Activated CD4-positive, alpha-beta T cell treated with anti-CD3 and anti-CD28 coated beads for 4 hours (primary cell): Measurements from ENCODE around the gene SCAMP4.
"Not testable (repeated sequence)": the region's sequence is repeated elsewhere in the genome, so short reads cannot be mapped to it uniquely, and the experiment has no call there.

Source experiments
- DNase-seq, 2 donors: peaks; one replicate each; pipeline ENCODE4 v3.0.0-alpha.2; 2020

The SCAMP4 gene

DNA sequence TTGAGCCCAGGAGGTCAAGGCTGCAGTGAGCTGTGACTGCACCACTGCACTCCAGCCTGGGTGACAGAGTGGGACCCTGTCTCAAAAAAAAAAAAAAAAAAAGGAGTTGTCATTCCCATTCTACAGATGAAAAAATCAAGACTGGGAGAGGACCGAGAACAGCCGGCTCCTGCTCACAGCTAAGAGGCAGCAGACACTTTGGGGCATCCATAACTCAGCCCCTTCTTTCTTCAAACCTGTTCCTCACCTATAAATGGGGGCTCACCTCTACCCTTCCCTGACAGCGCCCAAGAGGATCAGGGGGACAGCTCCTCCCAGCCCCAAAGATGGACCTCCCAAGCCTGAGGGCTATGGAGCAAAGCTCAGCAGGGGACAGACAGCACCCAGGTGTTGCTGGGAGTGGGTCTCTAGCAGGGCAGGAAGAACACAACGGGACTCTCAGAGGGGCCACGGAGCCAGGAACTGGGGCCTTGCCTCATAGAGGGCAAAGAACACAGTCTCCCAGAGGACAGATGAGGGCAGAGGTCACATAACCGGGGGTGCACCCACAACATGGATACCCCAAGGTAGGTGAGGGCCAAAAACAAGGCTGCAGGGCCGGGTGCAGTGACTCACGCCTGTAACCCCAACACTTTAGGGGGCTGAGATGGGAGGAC is 38.4 kb upstream of the SCAMP4 start:
- no peak for DNase-seq

DNA sequence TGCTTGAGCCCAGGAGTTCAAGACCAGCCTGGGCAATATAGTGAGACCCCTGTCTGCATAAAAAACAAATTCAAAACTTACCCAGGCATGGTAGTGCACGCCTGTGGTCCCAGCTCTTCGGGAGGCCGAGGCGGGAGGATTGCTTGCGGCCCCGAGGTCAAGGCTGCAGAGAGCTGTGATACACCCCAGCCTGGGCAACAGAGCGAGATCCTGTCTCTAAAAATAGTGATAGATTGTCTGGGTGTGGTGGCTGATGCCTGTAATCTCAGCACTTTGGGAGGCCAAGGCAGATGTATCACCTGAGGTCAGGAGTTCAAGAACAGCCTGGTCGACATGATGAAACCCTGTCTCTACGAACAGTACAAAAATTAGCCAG is 37.9 kb upstream of the SCAMP4 start:
- DNase-seq, result no peak

DNA sequence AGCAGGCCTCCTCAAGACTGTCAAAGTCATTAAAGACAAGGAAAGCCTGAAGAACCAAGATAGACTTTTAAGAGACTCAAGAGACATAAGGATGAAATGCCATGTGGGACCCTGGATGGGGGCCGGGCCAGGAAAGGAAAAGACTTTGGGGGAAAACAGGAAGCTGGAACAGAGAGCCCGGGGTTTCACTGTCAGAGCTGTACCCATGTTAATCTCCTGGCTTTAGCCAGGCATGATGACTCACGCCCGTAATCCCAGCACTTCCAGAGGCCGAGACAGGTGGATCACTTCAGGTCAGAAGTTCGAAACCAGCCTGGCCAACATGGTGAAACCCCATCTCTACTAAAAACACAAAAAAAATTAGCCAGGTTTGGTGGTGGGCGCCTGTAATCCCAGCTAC is 36.2 kb upstream of the SCAMP4 start:
- no peak for DNase-seq

DNA sequence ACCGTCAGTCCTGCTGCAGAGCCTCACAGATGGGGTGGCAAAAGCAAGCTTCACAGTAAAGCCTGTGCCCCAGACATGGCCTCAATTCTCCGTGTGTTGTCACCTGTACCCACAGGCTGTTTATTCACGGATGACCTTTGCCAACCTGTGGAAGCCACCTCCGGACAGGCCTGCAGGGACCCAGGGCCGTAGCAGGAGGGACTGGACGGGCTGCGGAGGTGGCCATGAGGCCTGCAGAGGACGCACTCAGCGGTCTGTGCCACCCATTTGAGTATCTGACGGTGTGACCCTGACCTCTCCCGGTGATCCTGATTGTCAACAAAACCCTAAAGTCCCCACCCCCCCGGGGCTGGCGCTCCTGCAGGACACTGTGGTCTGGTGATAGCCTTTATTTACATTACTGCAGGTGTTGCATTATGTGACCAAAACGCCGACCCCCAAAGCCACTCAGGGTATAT is 34.0 kb upstream of the SCAMP4 start:
- DNase-seq, result no peak

DNA sequence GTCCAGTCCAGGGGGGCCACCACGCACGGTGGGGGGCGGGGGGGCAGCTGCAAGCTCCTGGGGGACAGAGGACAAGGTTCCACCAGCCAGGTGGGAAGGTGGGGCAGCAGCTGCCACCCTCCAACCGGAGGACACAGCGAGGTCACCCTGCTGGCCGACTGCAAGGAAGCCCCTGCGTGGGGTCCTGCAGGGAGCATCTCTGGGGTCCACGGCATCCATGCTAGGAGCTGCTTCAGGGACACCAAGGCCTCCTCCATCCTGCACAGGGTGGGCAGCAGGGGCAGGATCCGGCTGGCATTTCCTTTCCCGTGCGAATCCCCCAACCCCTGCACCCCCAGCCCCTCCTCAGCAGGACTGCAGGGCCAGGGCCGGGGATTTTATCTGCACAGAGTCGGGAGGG is 33.6 kb upstream of the SCAMP4 start:
- no peak for DNase-seq

DNA sequence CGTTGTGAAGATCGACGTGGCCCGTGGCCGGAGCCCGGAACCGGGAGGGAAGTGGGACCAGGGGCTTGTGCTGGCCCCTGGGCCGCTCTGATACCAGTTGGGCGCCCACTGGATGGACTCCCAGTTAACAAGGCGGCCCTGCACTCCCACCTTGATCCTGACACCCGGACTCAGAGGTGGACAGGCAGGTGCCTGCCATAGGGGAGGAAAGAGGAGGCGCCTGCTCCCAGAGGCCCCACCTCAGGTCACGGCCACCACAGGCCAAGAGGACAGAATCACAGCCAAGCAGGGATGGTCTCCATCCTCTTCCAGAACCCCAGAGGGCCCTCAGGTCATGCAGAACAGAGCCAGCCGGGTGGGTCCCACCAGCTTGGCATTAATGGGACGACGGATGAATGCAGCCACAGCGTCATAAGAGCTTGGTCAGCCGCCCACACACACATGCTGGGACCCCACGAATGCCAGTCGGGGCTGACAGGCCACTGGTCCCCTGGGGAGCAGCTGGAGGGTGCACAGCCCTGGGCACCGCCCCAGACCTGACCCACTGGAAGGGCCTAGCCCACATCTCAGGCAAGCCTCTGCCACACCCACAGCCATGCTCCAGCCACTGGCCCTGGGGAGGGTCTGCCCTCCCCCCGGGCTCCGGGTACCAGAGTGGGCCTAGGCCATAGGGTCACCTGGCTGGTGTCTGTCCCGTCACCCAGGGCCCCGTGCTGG is 32.2 kb upstream of the SCAMP4 start:
- DNase-seq, result no peak

DNA sequence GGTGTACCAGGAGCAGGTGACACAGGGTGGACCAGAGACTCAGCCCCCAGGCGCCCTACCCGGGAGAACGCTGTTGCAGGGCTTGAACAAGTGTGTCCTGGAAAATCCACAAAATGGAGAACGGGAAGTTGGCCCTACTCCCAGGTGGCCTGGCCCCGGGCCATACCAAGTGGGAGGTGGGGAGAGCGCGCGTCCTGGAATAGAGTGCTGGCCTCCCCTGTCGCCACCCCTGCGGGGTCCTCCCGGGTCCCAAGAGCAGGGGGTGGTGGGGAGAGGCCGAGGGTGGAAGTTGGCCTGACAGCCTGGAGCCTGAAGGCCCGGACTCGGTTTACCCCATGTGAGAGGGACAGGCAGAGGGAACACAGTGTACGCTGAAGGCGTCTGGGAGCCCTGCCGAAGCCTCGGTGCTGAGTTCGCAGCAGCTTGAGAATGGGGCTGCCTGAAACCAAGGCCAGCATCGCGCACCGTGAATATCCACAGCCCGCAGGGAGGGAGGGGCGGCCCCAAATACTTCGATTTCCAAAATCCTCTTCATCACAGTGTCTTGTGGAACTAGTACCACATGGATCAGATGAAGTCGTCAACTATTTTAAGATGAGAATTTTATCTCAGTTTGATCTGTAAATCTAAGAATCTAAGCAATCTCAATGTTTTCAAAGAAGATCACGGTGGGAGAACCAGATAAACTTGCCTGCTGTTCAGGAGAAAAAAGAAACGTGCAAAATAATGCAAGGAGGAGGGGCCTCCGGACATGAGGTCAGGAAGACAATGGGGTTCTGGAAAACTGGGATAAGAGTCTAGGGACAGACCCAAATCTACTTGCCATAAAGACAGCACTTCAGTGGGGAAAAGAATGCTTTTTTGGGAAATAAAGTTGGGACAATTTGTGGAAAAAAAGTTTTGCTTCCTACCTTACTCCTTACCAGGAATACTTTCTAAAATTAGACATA is 31.4 kb upstream of the SCAMP4 start:
- no peak for DNase-seq

DNA sequence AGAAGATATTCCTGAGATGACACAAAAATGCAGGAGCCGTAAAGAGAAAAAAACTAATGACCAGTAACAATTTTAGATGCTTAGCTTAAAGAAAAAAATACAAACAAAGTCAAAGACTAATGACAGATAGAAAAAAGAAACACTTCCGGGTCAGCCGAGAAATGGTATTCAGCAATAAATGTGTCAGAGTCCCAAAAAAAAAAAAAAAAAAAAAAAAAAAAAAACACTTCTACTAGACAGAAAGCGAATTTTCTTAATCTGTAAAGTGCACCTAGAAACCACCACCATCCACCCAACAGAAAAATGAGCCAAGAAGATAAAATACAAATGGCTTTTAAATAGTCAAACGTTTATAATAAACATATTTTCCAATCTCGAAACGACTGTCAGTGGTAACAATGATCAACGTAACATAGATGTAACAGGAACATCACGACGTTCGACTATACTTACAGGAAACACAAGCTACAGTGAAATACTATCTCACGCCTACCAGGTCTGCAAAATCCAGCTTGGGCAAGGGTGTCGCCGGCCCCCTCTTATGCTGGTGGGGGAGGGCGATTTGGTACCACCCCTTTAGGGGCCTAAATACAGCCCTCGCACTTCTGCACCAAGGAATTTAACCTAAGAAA is 30.5 kb upstream of the SCAMP4 start:
- DNase-seq, result no peak

DNA sequence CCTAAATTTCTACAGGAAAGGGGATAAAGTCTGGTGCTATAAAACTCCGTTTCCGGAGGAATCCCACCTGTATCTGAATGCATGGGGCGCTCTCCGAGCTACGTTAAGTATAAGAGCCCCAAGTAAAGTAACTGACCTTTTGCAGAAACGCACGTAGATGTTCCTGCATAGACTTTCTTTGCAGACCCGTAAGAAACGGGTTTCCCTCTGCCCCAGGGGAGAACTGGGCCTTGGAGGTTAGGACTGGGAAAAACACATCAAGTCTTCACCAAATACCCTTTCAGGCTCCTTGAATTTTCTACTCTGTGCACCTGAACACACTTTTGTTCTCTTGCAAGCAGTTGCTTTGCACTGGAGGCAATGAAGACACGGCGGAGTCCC is 29.9 kb upstream of the SCAMP4 start:
- DNase-seq, result not testable (repeated sequence)

DNA sequence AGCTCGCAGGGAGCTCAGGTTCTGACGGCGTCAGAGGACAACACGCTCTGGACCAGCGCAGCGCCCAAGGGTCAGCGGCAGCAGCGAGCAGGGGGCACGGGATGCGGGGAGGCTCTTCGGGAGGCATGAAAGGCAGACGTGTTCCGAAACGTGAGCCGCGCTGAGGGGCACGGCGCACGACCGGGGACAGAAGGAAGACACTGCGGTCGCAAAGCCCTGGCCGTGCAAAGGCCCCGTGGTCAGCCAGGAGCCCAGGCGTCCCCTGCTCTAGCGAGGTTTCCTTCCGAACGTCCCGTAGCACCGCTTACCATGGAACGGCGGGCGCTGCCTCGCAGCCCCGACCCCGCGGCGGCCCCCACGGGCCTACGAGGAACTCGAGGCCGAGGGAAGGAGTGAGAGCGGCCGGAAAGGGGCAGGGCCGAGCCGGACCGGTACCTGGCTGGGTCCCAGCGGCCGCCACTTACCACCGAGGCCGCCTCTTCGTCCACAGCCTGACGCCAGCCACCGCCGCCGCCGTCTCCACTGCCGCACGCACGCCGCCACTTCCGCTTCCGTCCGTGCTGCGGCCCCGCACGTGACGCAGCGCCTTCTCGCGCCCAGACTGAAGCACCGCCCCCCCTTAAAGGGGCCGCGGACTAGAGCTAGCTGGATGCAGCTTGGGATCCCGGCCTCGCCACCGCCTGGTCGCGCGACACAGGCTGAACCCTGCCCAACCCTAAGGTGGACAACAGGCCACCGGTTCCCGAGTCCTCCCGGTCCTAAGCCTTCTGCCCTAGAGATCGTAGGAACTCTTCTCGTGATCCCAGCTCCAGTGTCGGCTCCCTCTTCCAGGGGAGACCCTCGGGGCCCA is 29.3 kb upstream of the SCAMP4 start:
- peak; percentile 80 to 83 for DNase-seq

DNA sequence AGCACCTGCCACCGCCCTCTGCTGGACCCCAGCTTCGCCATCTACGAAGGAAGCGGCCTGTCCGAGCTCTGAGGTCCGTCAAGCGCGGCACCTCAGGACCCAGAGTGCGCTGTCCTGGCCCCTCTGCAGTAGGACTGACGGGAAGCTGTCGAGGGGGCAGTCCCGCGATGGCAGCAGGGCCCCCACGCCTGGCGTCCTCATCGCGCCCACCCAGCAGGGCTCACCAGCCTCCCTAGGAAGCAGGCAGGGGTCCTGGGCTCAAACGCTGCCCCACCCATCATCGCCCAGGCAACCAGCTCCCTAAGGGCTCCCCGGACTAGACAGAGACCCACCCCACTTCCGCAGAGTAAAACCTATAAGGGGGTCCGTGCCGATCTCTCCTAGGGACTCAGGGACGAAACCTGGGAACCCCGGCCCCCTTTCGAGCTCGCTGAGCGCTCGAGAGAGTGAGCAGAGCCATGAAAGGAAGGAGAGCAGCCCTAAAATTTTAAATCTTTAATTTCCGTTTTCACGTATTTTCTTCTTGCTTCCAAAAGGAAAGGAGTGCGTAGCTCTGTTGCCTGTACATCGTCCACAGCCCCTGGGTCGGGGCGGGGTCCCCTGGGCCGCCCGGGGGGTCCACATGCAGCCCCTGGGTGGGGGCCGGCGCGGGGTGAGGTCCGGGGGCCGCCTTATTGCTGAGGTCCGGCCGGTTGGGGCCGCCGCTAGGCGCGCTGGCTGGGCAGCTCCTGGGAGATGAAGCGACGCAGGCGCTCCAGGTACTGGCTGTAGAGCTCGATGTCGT is 28.5 kb upstream of the SCAMP4 start:
- not testable (repeated sequence) for DNase-seq

DNA sequence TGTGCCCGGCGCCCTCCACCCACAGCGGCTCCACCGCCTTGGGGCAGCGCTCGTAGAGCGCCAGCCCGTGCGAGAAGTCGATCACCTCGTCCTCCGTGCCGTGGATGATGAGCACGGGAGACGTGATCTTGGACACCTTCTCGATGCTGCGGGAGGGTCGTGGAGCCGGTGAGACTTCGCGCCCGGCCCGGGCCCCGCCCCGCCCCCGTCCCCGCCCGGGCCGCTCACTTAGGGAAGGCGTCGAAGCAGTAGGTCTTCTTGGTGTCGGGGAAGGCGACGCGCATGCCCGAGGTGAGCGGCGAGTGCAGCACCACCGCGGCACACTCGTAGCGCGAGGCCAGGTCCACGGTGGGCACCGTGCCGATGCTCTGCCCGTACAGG is 27.9 kb upstream of the SCAMP4 start:
- not testable (repeated sequence) for DNase-seq

DNA sequence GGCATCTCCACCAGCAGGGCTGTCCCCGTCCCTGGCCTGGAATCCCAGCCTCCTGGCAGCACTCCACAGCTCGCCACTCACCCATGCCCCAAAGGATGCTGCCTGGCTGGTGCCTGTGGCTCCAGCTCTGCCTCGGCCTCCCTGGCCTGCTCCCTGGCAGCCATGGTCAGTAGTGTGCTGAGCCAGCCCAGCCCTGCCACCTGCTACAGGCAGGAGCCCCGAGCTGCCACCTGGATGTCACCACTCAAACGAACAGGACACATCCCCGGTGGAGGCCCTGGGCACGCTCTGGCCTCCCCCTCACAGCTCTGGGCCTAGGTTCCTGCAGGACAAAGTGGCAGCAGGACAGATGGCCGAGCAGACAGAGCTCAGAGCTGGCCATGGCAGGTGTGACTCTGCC is 26.6 kb upstream of the SCAMP4 start:
- not testable (repeated sequence) for DNase-seq

DNA sequence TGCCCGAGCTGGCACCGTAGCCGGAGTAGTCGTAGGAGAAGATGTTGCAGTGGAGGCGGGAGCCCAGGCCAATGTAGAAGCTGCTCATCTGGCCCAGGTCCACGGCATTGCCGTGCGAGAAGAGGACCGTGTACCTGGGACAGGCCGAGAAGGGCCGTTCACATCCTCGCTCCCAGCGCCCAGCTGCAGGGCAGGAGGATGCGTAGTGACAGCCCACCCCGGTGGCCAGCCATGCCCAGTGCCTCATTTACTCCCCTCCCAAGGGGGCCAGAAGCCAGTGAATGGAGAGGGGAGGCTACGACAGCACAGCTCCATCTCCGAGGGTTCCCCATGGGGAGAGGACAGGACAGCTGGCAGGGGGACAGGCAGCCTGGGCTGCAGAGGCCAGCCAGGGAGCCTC is 25.2 kb upstream of the SCAMP4 start:
- DNase-seq, result not testable (repeated sequence)

DNA sequence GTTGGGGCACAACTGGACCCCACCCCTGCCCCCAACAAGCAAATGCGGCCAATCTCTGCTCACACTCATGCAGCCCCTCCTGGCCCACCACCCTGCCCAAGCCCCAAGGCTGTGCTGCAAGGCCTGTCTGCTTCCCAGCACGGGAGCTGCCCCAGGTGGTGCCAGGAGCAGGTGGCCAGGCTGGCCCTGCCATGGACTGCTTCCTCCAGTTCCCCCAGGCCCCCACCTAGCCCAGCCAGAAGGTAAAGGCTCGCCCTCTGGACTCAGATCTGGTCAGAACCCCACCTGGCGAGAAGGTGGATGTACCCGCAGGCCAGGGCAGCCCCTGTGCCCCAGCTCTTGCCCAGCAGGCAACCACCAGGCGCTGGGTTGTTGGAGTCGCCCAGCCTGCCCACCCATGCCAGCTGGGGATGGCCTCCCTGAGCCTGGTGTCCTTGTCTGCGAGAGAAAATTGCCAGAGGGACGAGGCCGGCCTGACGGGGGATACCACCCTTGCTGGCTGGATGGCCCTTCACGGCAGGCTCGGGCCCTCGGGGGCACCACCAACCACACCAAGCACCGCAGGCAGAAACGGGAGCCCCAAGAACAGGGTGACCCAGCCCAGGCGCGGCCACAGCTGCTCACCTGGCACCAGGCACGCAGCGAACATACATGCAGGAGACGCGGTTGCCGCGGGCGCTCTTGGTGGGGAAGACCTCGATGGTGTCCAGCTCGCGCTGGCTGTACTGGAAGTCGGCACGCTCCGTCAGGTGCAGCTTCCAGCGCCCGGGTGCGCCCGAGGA is 24.4 kb upstream of the SCAMP4 start:
- DNase-seq, result no peak

DNA sequence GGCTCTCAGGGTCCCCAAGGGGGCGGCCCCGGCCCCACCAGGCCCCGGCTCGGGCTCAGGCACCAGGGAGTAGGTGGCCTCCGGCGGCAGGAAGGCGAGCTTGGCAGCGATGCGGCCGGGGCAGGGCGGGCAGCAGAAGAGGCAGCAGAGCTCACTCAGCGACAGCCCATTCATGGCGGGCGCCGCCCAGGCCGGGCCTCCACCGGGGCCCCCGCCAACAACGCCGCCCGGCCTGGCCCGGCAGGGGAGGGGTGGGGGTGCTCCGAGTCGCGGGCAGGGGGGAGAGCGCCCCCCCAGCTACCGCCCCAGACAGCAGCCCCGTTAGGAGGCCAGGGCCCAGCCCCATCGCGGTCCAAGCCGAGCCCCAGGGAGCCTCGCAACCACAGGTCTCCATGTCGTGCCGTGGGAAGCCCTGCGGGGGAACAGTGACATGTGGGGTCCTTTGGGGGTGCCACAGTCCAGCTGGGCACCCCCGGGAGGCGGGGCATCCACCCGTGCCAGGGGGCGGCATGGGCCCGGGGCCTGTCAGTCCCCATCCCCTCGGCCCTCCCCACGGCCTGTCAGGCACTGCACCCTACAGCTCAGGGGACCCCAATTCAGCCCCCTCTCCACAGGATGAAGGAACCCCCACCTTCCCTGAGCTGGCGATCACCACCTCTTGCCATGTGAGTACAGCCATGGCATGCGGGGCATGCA is 23.7 kb upstream of the SCAMP4 start:
- DNase-seq, result not testable (repeated sequence)

DNA sequence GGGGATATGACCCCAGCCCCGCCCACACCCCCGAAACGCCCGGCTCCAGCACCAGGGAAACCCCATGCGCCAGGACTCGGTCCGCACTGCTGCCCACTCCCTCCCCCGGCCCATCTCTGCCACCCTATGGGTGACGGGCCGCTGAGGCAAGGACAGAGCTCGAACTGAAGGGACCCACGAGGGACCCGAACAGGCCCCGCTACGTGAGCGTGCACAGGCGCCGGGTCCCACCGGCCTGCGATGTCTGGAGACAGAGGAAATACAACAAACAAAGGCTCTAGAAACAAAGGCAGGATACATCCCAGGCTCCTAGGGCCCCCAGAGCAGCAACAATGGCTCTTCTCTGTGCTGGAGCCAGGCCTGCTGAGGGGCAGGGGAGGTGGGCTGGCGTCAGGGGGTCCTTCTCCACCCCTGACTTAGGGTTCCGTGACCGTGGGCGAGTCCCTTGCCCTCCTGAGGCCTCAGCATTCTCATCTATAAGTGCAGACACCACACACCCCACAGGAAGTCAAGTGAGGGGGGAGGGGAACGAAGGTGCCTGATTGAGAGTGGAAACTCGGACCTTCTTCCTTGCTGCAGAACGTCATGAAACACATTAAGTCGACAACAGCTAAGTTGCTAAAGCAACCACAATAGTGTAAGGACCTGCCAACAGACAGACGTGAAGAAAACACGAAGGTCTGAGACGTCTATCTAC is 23.0 kb upstream of the SCAMP4 start:
- DNase-seq, result peak; percentile 63 to 67

DNA sequence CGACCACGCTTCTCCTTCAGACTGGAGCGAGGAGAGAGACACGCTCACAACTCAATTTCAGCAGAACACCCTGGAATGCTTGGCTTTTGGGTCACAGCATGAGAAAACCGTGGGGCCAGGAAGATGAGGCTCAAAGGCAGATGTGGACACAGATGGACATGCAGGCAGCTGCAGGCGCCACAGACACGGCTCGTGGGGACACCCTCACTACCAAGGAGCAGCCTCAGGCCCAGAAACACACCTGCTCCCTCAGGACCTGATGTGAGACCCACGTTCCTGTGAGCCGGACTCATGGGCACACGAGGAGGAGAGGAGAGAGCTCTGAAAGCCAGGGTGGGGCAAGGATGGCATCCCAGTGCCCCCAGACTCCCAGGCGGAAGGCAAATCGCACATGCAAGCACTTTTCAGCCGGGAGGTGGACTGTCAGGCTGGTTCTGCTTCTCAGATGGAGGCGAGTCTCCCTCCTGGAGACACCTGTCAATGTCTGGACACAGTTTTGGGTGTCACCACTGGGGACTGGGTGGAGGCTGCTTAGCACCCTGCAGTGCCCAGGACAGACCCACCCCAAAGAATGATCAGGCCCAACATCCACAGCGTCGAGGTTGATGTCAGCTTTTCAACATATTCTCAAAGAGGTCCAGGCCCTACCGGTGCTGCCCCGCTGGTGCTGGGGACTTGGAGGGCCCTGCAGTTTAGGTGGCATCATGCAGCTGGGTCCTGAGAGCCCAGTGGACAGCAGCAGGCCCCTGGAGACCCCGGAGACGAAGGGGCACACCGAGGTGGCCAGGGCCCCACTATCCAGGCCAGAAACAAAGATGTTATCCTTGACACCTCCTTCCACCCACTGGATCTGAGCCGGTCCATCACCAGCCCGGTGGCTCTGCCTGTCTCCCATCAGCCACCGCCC is 22.2 kb upstream of the SCAMP4 start:
- no peak for DNase-seq
